IMR-90 (cell line): ENCODE data around the gene B4GALNT1. TPM values are rescaled to one million over a fixed set of nuclear protein-coding genes. Genes with fewer than 3 reads are reported as not detected.
A peak's percentile ranks its signal among the peaks of the same experiment; 100 is the strongest.

Experiments used
- ATAC-seq: fragments of 200-7000 bp; cut with Tn5 transposase; 2 replicates; pipeline ENCODE4 v1.9.1; 2020; ENCODE audit warnings: low read depth, mild to moderate bottlenecking, moderate library complexity
- BruUV-seq: library from RNA; stranded (reverse); fragments of 400-500 nt; replicated peaks from 2 replicates; lab custom pipeline; 2021; lab: Mats Ljungman, UMichigan
- CTCF ChIA-PET: fragments of 300-600 bp; formaldehyde crosslinking; extraction: SDS; loops from one replicate; lab custom pipeline; 2021; ENCODE audit warnings: antibody characterized with exemption; lab: Yijun Ruan, JAX
- POLR2A ChIA-PET: fragments of 300-600 bp; sonication (Branson Sonifier 250); formaldehyde crosslinking; loops from one replicate; lab custom pipeline; 2022; ENCODE audit warnings: antibody characterized with exemption; ENCODE audit not compliant: unreplicated experiment; lab: Charles Lee
- DNase-seq: peaks from one replicate; pipeline ENCODE4 v3.0.0; 2013
- H2AFZ ChIP-seq: replicated peaks from 2 replicates; pipeline ENCODE3; 2013; ENCODE audit warnings: low read length, mild to moderate bottlenecking; ENCODE audit not compliant: poor library complexity
- H2AK5ac ChIP-seq: 2 replicates; pipeline ENCODE4 v1.6.1; 2013; ENCODE audit warnings: low read depth, low read length, inconsistent platforms
- H2AK9ac ChIP-seq: replicated peaks from 2 replicates; pipeline ENCODE3; 2013; ENCODE audit warnings: mild to moderate bottlenecking, low read depth, low read length, moderate library complexity; ENCODE audit not compliant: poor library complexity
- H2BK120ac ChIP-seq: 2 replicates; pipeline ENCODE4 v1.6.1; 2013; ENCODE audit warnings: low read depth, low read length, inconsistent platforms
- H2BK15ac ChIP-seq: 3 replicates; pipeline ENCODE4 v1.6.1; 2013; ENCODE audit warnings: low read depth, low read length, inconsistent platforms
- H2BK20ac ChIP-seq: 2 replicates; pipeline ENCODE4 v1.6.1; 2013; ENCODE audit warnings: low read depth, mild to moderate bottlenecking, inconsistent platforms, low read length, moderate library complexity
- H2BK5ac ChIP-seq: 2 replicates; pipeline ENCODE4 v1.6.1; 2013; ENCODE audit warnings: mild to moderate bottlenecking, low read depth, low read length, inconsistent platforms; ENCODE audit not compliant: poor library complexity, severe bottlenecking
- H3K14ac ChIP-seq: replicated peaks from 2 replicates; pipeline ENCODE4 v1.6.1; 2013; ENCODE audit warnings: low read depth, low read length, inconsistent platforms
- H3K18ac ChIP-seq: 2 replicates; pipeline ENCODE4 v1.6.1; 2013; ENCODE audit warnings: low read depth, low read length, control low read depth
- H3K23ac ChIP-seq: 2 replicates; pipeline ENCODE4 v1.6.1; 2013; ENCODE audit warnings: low read depth, low read length, inconsistent platforms
- H3K27ac ChIP-seq: 2 replicates; pipeline ENCODE4 v1.5.1; 2013; ENCODE audit warnings: mild to moderate bottlenecking, control low read depth, low read length; ENCODE audit not compliant: insufficient read depth
- H3K27me3 ChIP-seq: 2 replicates; pipeline ENCODE4 v1.6.1; 2013; ENCODE audit warnings: low read length; ENCODE audit not compliant: control insufficient read depth, insufficient read depth
- H3K36me3 ChIP-seq: 2 replicates; pipeline ENCODE4 v1.6.1; 2013; ENCODE audit warnings: low read length, mixed read lengths; ENCODE audit not compliant: control insufficient read depth, insufficient read depth
- H3K4ac ChIP-seq: 2 replicates; pipeline ENCODE4 v1.6.1; 2013; ENCODE audit warnings: low read depth, low read length, inconsistent platforms
- H3K4me1 ChIP-seq: 2 replicates; pipeline ENCODE4 v1.6.1; 2013; ENCODE audit warnings: low read length, mixed read lengths; ENCODE audit not compliant: control insufficient read depth, insufficient read depth
- H3K4me2 ChIP-seq: 2 replicates; pipeline ENCODE4 v1.6.1; 2013; ENCODE audit warnings: low read depth, mild to moderate bottlenecking, control low read depth, low read length, moderate library complexity
- H3K4me3 ChIP-seq: 2 replicates; pipeline ENCODE4 v1.5.1; 2013; ENCODE audit warnings: low read depth, mild to moderate bottlenecking, control low read depth, low read length, moderate library complexity; ENCODE audit not compliant: insufficient read depth
- H3K56ac ChIP-seq: 2 replicates; pipeline ENCODE4 v1.6.1; 2013; ENCODE audit warnings: low read length, inconsistent platforms; ENCODE audit not compliant: insufficient read depth; ENCODE audit errors: extremely low read depth
- H3K79me1 ChIP-seq, 2 experiments: 2 replicates each; pipeline ENCODE4 v1.6.1; 2013; ENCODE audit warnings: low read length in 2 of 2, inconsistent platforms in 1 of 2, low read depth in 1 of 2
- H3K9ac ChIP-seq: 2 replicates; pipeline ENCODE4 v1.6.1; 2013; ENCODE audit warnings: low read depth, low read length, control low read depth
- H3K9me1 ChIP-seq: 2 replicates; pipeline ENCODE4 v1.6.1; 2013; ENCODE audit warnings: low read length, inconsistent platforms; ENCODE audit not compliant: insufficient read depth
- H3K9me3 ChIP-seq: 2 replicates; pipeline ENCODE4 v1.6.1; 2013; ENCODE audit warnings: low read length; ENCODE audit not compliant: control insufficient read depth, insufficient read depth
- H4K20me1 ChIP-seq: 2 replicates; pipeline ENCODE4 v1.6.1; 2013; ENCODE audit warnings: low read length, inconsistent platforms; ENCODE audit not compliant: insufficient read depth
- H4K5ac ChIP-seq: 2 replicates; pipeline ENCODE4 v1.6.1; 2013; ENCODE audit warnings: mild to moderate bottlenecking, low read depth, low read length, control low read depth
- H4K8ac ChIP-seq, 2 experiments: 2 replicates each; pipeline ENCODE4 v1.6.1; 2013; ENCODE audit warnings: low read depth in 2 of 2, low read length in 2 of 2, control low read depth in 1 of 2, inconsistent platforms in 1 of 2
- H4K91ac ChIP-seq: 2 replicates; pipeline ENCODE4 v1.6.1; 2013; ENCODE audit warnings: low read depth, low read length, inconsistent platforms; ENCODE audit not compliant: insufficient read depth
- BHLHE40 ChIP-seq: fragments of 150-350 bp; IDR thresholded peaks from 2 replicates; pipeline ENCODE4 v1.6.1; 2016; ENCODE audit warnings: mild to moderate bottlenecking, low read depth, low read length
- CEBPB ChIP-seq: IDR thresholded peaks from 2 replicates; pipeline ENCODE4 v1.6.1; 2012; ENCODE audit warnings: low read depth, low read length, improper control_type of control experiment
- CHD1 ChIP-seq: IDR thresholded peaks from 2 replicates; pipeline ENCODE4 v1.6.1; 2012; ENCODE audit warnings: low read depth, low read length, improper control_type of control experiment
- ELK1 ChIP-seq: fragments of 150-350 bp; IDR thresholded peaks from 2 replicates; pipeline ENCODE4 v1.6.1; 2016; ENCODE audit warnings: low read depth, mild to moderate bottlenecking, low read length, moderate library complexity, borderline replicate concordance
- FOS ChIP-seq: fragments of 150-350 bp; IDR thresholded peaks from 2 replicates; pipeline ENCODE4 v1.6.1; 2016; ENCODE audit warnings: low read depth, low read length
- MAFK ChIP-seq: IDR thresholded peaks from 2 replicates; pipeline ENCODE4 v1.6.1; 2012; ENCODE audit warnings: low read depth, low read length, improper control_type of control experiment
- MAZ ChIP-seq: IDR thresholded peaks from 2 replicates; pipeline ENCODE4 v1.6.1; 2012; ENCODE audit warnings: low read depth, mild to moderate bottlenecking, low read length, improper control_type of control experiment, moderate library complexity, borderline replicate concordance
- MXI1 ChIP-seq: IDR thresholded peaks from 2 replicates; pipeline ENCODE4 v1.6.1; 2012; ENCODE audit warnings: low read depth, mild to moderate bottlenecking, low read length, moderate library complexity, borderline replicate concordance
- POLR2A ChIP-seq: IDR thresholded peaks from 2 replicates; pipeline ENCODE4 v1.6.1; 2012; ENCODE audit warnings: mild to moderate bottlenecking, low read depth, low read length
- RAD21 ChIP-seq: IDR thresholded peaks from 2 replicates; pipeline ENCODE4 v1.6.1; 2012; ENCODE audit warnings: low read length, improper control_type of control experiment
- RCOR1 ChIP-seq: IDR thresholded peaks from 2 replicates; pipeline ENCODE4 v1.6.1; 2012; ENCODE audit warnings: mild to moderate bottlenecking, low read length, improper control_type of control experiment; ENCODE audit not compliant: insufficient replicate concordance
- RFX5 ChIP-seq: IDR thresholded peaks from 2 replicates; pipeline ENCODE4 v1.8.0; 2012; ENCODE audit warnings: low read depth, mild to moderate bottlenecking, low read length, moderate library complexity
- SMC3 ChIP-seq: fragments of 150-350 bp; IDR thresholded peaks from 2 replicates; pipeline ENCODE4 v1.6.1; 2016; ENCODE audit warnings: low read depth, mild to moderate bottlenecking, antibody characterized with exemption, low read length, moderate library complexity
- dilution Hi-C: fragments of 300-500 bp; cut with HindIII; formaldehyde crosslinking; loops from one replicate; pipeline ENCODE4 v1.14.3; 2018; ENCODE audit warnings: low sequenced_read_pairs; ENCODE audit not compliant: unreplicated experiment
- in situ Hi-C: fragments of 300-500 bp; cut with MboI; formaldehyde crosslinking; loops from 3 replicates; pipeline ENCODE4 v1.14.3; 2019; ENCODE audit warnings: low sequenced_read_pairs, inconsistent platforms, mixed read lengths
- intact Hi-C: fragments of 100-400 bp; cut with micrococcal nuclease; formaldehyde crosslinking; loops from 2 replicates; pipeline ENCODE4 v1.10.0; 2022
- polyA plus RNA-seq, 3 experiments: library from polyadenylated mRNA; depleted of rRNA; stranded (reverse); fragments of >200 nt; gene quantifications; 2 replicates each; pipeline ENCODE4 v1.2.3, GENCODE V29; 2012; ENCODE audit warnings: low replicate concordance in 1 of 3
- total RNA-seq: library from RNA; depleted of rRNA; stranded (reverse); fragments of >200 nt; gene quantifications from 2 replicates; pipeline ENCODE4 v1.2.3, GENCODE V29; 2012
- TF ChIP-seq, protein P1 (sequence below): fragments of 150-350 bp; IDR thresholded peaks from 2 replicates; pipeline ENCODE4 v1.6.1; 2017; ENCODE audit warnings: mild to moderate bottlenecking, antibody characterized with exemption, low read length, low read depth

The B4GALNT1 gene
- total and polyA plus RNA-seq, 2 of the 4 experiments (the other 2 are of a cell fraction) = 0.18 to 0.62 TPM

DNA sequence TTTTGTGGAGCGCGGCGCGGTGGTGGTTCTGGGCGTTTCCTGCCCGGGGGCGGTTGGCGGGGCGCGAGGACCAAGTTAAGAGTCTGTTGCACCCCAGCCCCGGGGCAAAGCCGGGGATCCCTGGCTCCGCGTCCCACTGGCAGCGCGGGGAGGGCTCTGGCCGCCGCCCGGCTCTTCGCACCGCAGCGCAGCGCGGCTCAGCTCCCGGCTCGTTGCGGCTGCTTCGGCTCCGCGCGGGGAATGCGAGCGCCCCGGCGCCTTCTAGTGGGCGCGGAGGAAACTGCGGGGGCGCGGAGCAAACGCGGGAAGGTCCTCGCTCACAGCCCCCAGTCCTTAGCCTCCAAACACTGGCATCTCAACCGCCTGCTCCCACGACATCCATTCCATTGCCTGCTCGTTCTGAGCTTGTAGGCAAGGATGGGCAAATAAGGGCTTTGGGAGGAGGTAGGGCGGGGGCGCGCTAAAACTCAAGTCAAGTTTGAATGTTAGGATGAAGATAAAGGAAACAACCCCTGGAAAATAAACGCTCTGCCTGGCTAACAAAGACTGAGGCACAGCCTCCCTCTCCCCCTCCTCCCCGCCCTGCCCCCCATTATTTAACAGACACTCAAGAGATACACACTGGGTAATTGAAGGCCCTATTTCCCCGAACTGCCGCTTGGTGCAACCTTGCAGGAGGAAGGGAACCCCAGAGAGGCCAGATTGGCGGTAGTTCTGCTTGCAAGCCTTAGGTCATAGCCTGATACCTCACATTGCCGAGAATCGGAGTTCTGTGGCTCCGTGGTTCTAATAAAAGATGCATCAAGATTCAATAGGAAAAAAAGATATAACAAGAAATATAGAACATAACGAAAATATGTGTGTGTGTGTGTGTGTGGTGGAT lies at the start of gene B4GALNT1 (continued):
- TF ChIP-seq, protein P1, sequence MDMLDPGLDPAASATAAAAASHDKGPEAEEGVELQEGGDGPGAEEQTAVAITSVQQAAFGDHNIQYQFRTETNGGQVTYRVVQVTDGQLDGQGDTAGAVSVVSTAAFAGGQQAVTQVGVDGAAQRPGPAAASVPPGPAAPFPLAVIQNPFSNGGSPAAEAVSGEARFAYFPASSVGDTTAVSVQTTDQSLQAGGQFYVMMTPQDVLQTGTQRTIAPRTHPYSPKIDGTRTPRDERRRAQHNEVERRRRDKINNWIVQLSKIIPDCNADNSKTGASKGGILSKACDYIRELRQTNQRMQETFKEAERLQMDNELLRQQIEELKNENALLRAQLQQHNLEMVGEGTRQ = no peak
- TF ChIP-seq POLR2A (no peak), SMC3 (peak; percentile 62)

GRCh38 chr12:57679697-57680096 lies 46.7 kb upstream of the B4GALNT1 start:
- Histone ChIP-seq H3K27me3 (no peaks in the 10 kb centered on the region), H2AFZ (no peak overlapping the region), H3K4me2 (no peak overlapping the region)
- TF ChIP-seq CEBPB (no peak), FOS (no peak), RFX5 (no peak), BHLHE40 (no peak), MAFK (no peak), MAZ (no peak), CHD1 (no peak), MXI1 (no peak), RAD21 (no peak), RCOR1 (no peak), ELK1 (no peak), POLR2A (no peak)
- TF ChIP-seq, protein P1 = no peak

More at GRCh38 chr12:57679697-57680096, 46.7 kb upstream of the B4GALNT1 start:
- Histone ChIP-seq H3K79me1 (no peaks in the 10 kb centered on the region), H3K14ac (no peak overlapping the region), H2AK5ac (no peak overlapping the region), H3K9ac (no peak overlapping the region), H3K4me3 (no peak overlapping the region), H2BK20ac (no peak overlapping the region), H3K36me3 (no peaks in the 10 kb centered on the region), H2BK120ac (no peak overlapping the region), H3K9me1 (no peaks in the 10 kb centered on the region), H4K8ac (no peak overlapping the region), H3K23ac (no peak overlapping the region), H3K4ac (no peak overlapping the region), H3K27ac (no peak overlapping the region), H2BK5ac (no peak overlapping the region), H4K20me1 (no peaks in the 10 kb centered on the region), H4K91ac (no peak overlapping the region), H3K9me3 (no peaks in the 10 kb centered on the region), H2AK9ac (no peak overlapping the region), H3K56ac (no peak overlapping the region), H4K5ac (no peak overlapping the region), H3K4me1 (0 out of 2 replicates have a peak, but pooled peaks cover 2% of the 10 kb centered on the region), H2BK15ac (no peak overlapping the region), H3K18ac (no peak overlapping the region)
- POLR2A ChIA-PET = no interaction called here
- ATAC-seq = no peak
- intact Hi-C loops = no loop called here
- in situ Hi-C loops = no loop called here
- BruUV-seq = no TSS peak
- CTCF ChIA-PET = interaction anchor here (1.0 kb wide), 1 partner anchor 10 kb away, joined by 7 read pairs; no protein-coding TSS in a partner anchor
- dilution Hi-C loops = no loop called here
- no peak for DNase-seq
